HUES64 (cell line): ENCODE measurements around the gene C1QTNF3.

ENCODE experiments used
- H3K27ac ChIP-seq: 2 replicates; pipeline ENCODE4 v1.7.0; 2013; ENCODE audit warnings: low read depth, low read length, inconsistent platforms
- H3K27me3 ChIP-seq: 2 replicates; pipeline ENCODE4 v1.6.1; 2013; ENCODE audit warnings: mild to moderate bottlenecking, low read length; ENCODE audit not compliant: insufficient read depth
- H3K36me3 ChIP-seq: 2 replicates; pipeline ENCODE4 v1.6.1; 2013; ENCODE audit warnings: mild to moderate bottlenecking, low read length; ENCODE audit not compliant: insufficient read depth
- H3K4me1 ChIP-seq: 2 replicates; pipeline ENCODE4 v1.6.1; 2013; ENCODE audit warnings: mild to moderate bottlenecking, low read length, moderate library complexity; ENCODE audit not compliant: insufficient read depth
- H3K4me3 ChIP-seq: 2 replicates; pipeline ENCODE4 v1.5.1; 2013; ENCODE audit warnings: mild to moderate bottlenecking, low read length, moderate library complexity
- H3K9ac ChIP-seq: 2 replicates; pipeline ENCODE4 v1.6.1; 2013; ENCODE audit warnings: mild to moderate bottlenecking, low read depth, low read length
- H3K9me3 ChIP-seq: 2 replicates; pipeline ENCODE4 v1.6.1; 2013; ENCODE audit warnings: low read depth, low read length; ENCODE audit not compliant: insufficient read depth
- WGBS: fragments of 150-250, 120-280 bp; methylation state at CpG from one replicate; pipeline ENCODE4 v1.1.7; 2013; ENCODE audit warnings: missing lambda C conversion rate; 5-methylcytosine and 5-hydroxymethylcytosine counted together

Gene C1QTNF3

DNA sequence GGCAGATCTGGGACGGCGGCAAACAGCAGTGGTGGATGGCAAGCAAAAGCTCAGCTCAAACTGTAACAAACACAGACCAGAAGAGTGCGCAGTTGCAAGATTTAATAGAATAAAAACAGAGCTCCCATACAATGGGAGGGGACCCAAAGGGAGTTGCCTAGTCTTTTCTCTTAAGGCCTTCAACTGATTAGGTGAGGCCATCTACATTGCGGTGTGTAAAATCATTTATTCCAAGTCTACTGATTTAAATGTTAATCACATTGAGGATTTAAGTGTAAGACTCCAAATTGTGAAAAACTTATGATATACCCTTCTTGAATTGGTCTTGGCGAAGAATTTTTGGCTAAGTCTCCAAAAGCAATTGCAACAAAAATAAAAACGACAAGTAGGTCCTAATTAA is 21.6 kb upstream of the C1QTNF3 start:
- Histone ChIP-seq H3K9ac (no peak overlapping the region), H3K4me3 (no peak overlapping the region), H3K36me3 (no peaks in the 10 kb centered on the region), H3K27me3 (no peaks in the 10 kb centered on the region), H3K4me1 (no peaks in the 10 kb centered on the region), H3K27ac (no peak overlapping the region), H3K9me3 (0 out of 2 replicates have a peak, but pooled peaks cover 6% of the 10 kb centered on the region)
- 96% methylated on average over 5 of the region's 6 CpGs for WGBS

DNA sequence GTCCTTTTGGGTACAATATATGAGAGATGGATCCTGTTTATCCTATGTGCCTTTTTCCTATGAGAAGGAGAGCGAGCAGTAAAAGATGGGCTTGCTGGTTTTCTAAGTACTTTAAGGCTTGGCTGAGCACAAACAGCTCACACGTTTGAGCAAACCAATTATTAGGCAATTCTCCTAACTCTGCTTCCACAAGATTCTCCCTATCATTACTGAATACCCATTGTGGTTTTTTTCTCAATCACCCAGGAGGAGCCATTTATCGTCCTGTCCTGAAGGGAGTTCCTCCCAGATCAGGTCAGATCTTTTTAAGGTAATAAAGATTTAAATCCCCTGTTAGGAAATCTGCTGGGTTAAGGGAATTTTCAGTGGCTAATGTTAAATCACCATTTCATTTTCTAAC is 19.4 kb upstream of the C1QTNF3 start:
- no peaks in the 10 kb centered on the region for H3K4me1 ChIP-seq
- no peak overlapping the region for H3K4me3 ChIP-seq
- 0 out of 2 replicates have a peak, but pooled peaks cover 6% of the 10 kb centered on the region for H3K9me3 ChIP-seq
- no peaks in the 10 kb centered on the region for H3K27me3 ChIP-seq
- H3K27ac ChIP-seq: no peak overlapping the region
- H3K36me3 ChIP-seq: no peaks in the 10 kb centered on the region
- 90% methylated on average over 3 of the region's 3 CpGs for WGBS
- H3K9ac ChIP-seq: no peak overlapping the region

DNA sequence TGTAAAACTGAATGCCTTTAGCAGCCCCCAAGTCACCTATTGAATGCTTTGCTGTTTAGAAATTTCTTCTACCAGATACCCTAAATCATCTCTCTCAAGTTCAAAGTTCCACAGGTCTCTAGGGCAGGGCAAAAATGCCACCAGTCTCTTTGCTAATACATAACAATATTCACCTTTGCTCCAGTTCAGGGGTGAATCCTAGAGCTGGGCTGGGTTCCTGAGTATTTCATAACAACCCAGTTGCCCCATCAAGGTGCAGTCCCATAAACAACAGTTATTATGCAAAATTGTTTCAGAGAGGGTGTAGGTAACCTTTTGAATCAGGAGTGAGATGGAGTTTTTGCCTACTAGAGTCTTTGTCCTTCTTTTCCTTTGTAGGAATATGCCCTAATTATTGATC is 19.0 kb upstream of the C1QTNF3 start:
- H3K9ac ChIP-seq: no peak overlapping the region

DNA sequence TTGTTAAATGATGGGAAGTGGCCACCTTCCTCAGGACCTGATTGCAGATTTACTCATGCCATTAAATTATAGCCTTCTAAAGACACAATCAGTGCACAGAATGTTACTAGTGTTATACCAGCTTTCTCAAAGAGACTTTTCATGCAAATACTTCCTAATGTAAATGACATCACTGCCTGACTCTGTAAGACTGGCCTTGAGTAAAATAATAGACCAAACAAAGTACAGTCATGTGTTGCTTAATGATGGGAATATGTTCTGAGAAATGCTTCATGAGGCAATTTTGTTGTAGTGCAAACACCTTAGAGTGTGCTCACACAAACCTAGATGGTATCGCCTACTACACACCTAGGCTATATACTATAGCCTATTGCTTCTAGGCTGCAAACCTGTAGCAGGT is 17.0 kb upstream of the C1QTNF3 start:
- Histone ChIP-seq H3K9ac (no peak overlapping the region), H3K9me3 (0 out of 2 replicates have a peak, but pooled peaks cover 2% of the 10 kb centered on the region), H3K4me3 (no peak overlapping the region), H3K27ac (no peak overlapping the region), H3K36me3 (no peaks in the 10 kb centered on the region), H3K4me1 (no peaks in the 10 kb centered on the region), H3K27me3 (no peaks in the 10 kb centered on the region)
- WGBS: no CpG with 5 or more reads among the region's 1 CpG

More for the DNA sequence above, 19.0 kb upstream of the C1QTNF3 start:
- no peaks in the 10 kb centered on the region for H3K36me3 ChIP-seq
- 0 out of 2 replicates have a peak, but pooled peaks cover 6% of the 10 kb centered on the region for H3K9me3 ChIP-seq
- no peak overlapping the region for H3K27ac ChIP-seq
- no peak overlapping the region for H3K4me3 ChIP-seq
- H3K27me3 ChIP-seq: no peaks in the 10 kb centered on the region
- H3K4me1 ChIP-seq: no peaks in the 10 kb centered on the region

DNA sequence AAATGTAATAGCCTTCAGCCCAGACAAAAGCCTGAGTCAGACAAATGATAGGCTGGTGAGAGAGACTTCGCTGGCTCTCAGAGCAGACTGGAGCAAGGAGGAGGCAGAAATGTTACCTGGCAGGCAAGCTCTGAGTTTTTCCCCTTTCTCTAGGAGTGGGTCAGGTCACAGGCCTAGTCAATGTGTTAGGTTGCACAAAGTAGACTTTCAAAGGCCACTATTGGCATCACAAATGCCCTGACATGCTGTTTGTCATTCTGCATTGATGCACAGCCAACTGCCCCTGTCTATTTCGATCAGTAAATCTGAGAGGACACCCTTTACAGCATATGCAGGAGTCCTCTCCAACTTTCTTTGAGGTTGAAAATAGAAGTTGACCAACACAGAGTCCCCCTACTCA is 15.5 kb upstream of the C1QTNF3 start:
- no peak overlapping the region for H3K9ac ChIP-seq
- no peaks in the 10 kb centered on the region for H3K4me1 ChIP-seq
- H3K27me3 ChIP-seq: no peaks in the 10 kb centered on the region
- H3K27ac ChIP-seq: no peak overlapping the region
- no peaks in the 10 kb centered on the region for H3K36me3 ChIP-seq
- no peak overlapping the region for H3K4me3 ChIP-seq
- WGBS: 94% methylated on average over 2 of the region's 2 CpGs
- H3K9me3 ChIP-seq: 0 out of 2 replicates have a peak, but pooled peaks cover 2% of the 10 kb centered on the region

DNA sequence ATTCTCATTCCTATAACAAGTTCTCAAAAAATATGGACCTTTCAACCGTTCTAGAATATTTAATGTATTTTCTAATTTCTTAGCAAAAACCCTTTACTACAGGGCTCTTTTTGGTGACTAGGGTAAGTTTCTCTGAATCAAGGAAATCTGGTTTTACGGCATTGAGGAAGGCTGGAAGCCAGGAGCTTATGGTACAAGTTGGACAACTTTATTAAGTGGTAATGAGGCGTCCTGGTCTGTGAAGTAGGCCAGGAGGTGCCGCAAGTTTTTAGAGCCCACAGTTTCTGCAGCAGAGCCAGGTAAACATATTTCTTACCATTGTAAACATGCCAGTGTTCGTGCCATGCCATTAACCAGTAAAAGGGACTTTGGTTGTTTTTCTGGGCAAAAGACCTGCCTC is 14.6 kb upstream of the C1QTNF3 start:
- Histone ChIP-seq H3K27me3 (no peaks in the 10 kb centered on the region), H3K9ac (no peak overlapping the region), H3K4me3 (no peak overlapping the region), H3K36me3 (no peaks in the 10 kb centered on the region), H3K4me1 (no peaks in the 10 kb centered on the region), H3K9me3 (0 out of 2 replicates have a peak, but pooled peaks cover 2% of the 10 kb centered on the region), H3K27ac (no peak overlapping the region)
- WGBS: 97% methylated on average over 4 of the region's 5 CpGs

DNA sequence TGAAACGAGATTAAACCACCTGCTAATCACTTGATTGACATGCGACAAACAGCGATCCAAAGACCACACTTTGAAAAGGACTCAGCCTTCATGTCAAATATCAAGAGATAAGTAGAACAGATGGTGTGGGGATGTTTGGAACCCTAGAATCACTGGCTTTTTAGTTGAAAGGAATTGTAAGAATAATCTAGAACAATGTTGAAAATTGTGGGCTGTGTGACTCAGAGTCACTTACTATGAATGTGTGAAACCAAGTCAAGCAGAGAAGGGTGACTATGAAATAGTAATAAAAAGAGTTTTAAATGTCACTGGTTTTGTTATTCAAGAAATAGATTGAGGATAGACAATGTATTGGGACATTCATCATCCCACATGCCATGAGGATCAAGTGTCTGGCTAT is 14.1 kb upstream of the C1QTNF3 start:
- Histone ChIP-seq H3K9ac (no peak overlapping the region), H3K9me3 (0 out of 2 replicates have a peak, but pooled peaks cover 2% of the 10 kb centered on the region), H3K4me3 (no peak overlapping the region), H3K36me3 (no peaks in the 10 kb centered on the region), H3K27me3 (no peaks in the 10 kb centered on the region), H3K27ac (no peak overlapping the region), H3K4me1 (no peaks in the 10 kb centered on the region)
- whole genome bisulfite sequencing: 97% methylated on average over 3 of the region's 3 CpGs

DNA sequence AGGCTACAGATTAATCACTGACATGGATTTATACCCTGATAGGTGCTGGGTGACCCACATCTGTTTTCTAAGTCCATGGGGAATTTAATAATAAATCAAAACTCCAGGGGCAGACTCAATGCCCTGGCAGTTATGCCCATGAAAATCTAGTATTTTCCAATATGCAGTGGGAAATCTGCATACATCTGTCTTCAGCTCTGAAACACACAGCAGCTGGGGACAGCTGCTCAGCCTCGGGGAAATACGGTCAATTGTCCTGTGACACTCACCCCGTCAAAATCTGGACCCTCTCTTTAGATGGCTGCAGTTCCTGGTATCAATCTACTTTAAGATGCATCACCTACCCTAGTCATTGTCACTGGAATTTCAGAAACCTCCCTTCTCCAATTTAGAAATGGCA is 12.7 kb upstream of the C1QTNF3 start:
- no peaks in the 10 kb centered on the region for H3K9me3 ChIP-seq
- H3K4me1 ChIP-seq: no peaks in the 10 kb centered on the region
- no peaks in the 10 kb centered on the region for H3K27me3 ChIP-seq
- H3K9ac ChIP-seq: no peak overlapping the region
- H3K4me3 ChIP-seq: no peak overlapping the region
- 97% methylated on average over 3 of the region's 3 CpGs for WGBS
- H3K36me3 ChIP-seq: peaks cover 3% of the 10 kb centered on the region; the same call in 1 of the 2 replicates
- H3K27ac ChIP-seq: no peak overlapping the region

DNA sequence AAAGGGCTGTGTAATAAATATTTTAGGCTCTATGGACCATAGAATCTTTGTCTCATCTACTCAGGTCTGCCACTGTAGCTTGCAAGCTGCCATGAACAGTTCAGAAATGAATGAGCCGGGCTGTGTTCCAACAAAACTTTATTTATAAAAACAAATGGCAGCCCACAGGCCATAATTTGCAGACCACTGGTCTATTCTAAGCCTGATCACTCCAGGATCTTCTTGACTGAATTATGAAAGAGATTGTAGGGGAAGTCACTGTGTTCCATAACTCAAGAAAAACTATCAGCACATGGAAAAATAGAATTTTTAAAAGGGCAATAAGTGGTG is 11.4 kb upstream of the C1QTNF3 start:
- 85% methylated on average over 1 of the region's 1 CpG for WGBS
- Histone ChIP-seq H3K36me3 (peaks cover 3% of the 10 kb centered on the region; the same call in 1 of the 2 replicates), H3K9me3 (no peaks in the 10 kb centered on the region), H3K4me3 (no peak overlapping the region), H3K9ac (no peak overlapping the region), H3K27me3 (no peaks in the 10 kb centered on the region), H3K27ac (no peak overlapping the region), H3K4me1 (no peaks in the 10 kb centered on the region)

DNA sequence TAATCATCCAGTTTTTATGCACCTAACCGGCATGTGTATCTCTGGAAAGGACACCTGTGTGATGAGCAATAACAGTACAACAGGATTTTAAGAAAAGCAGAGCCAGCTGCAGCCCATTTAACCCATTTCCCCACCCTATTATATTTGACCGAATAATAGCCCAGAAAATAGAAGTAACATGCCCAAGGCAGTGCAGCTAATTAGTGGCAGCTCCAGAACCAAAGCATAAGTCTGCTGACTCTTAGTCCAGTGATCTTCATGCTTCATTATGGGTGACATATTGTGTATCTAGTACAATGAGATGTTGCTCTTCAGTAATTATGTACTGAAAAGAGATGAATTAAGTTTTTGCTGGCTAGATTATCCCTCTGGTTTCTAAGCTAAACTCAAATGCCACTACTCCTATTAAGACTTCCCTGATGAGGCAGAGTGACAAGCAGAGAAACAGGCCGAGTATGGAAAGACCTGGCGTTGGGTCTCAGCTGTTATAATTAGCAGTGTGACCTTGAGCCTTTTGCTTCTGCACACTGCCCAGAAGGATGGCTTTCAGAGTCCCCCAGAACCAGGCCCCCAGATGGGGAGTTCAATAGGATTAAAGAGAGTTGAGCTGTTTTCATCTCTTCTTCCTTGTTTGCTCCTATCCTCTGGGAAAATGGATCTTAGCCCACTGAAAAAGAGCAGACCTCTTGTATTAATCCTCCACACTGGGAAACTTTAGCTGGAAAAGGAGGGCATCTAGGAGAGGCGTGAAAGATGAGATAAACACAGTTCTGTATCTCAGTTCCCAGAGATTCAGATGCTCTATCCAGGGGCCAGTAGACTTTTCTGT is 10.8 kb upstream of the C1QTNF3 start:
- Histone ChIP-seq H3K4me3 (no peak overlapping the region), H3K9ac (no peak overlapping the region), H3K9me3 (no peaks in the 10 kb centered on the region), H3K4me1 (no peaks in the 10 kb centered on the region), H3K27ac (no peak overlapping the region), H3K27me3 (no peaks in the 10 kb centered on the region), H3K36me3 (peaks cover 3% of the 10 kb centered on the region; the same call in 1 of the 2 replicates)
- WGBS: 89% methylated on average over 5 of the region's 5 CpGs

DNA sequence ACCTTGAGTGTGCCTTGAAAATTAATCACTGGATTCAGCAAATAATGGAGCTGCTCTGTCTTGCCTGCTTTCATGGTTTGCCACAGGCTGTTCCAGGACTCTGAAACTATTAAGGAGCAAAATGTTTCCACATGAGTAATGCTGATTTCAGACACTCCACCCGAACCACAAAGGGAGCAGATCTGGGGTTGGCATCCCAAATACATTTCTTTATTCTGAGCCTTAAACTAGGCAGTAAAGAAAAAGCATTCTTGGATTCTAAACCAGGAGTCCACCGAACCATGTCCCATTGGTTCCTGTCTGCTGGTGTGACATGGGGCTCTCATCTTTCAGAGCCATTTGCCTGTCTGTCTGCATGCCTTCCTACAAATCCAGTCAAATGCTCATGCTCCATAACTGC is 10.1 kb upstream of the C1QTNF3 start:
- Histone ChIP-seq H3K27ac (no peak overlapping the region), H3K27me3 (no peaks in the 10 kb centered on the region), H3K9ac (no peak overlapping the region), H3K36me3 (peaks cover 3% of the 10 kb centered on the region; the same call in 1 of the 2 replicates), H3K4me3 (no peak overlapping the region), H3K4me1 (no peaks in the 10 kb centered on the region), H3K9me3 (no peaks in the 10 kb centered on the region)
- WGBS: 84% methylated on average over 2 of the region's 2 CpGs
